ENCODE results near the gene DGKH. TPM values are rescaled to one million over a fixed set of nuclear protein-coding genes. Genes with fewer than 3 reads are reported as not detected.

Gene DGKH
- total and polyA plus RNA-seq, 10 of the 15 experiments (the other 5 are each of a cell fraction or from before 2014, with no cell fraction given) = 1.3 to 15.2 (median 7.3) TPM

DNA sequence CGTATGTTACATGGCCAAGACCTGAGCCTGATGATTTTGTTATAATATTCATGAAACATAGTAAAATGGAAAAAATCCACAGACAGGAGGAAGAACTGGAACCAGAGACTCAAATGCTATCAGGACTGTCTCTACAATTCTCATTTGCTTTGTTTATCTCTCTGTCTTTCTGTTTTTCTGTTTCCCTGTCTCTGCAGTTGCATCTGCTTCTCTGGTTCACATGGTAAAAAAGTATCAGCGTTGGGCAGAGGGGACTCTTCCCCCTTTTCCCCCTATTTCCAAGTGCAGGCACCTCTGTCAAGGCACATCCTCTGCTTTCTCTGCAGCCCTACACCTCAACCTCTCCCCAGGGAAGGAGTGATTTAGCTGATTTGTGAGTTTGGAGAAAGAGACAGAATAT lies 46.4 kb upstream of the DGKH start:
- Histone ChIP-seq H3K4me2 (ENCODE audit: control insufficient read depth, insufficient read depth) (no peak overlapping the region), H3K36me3 (ENCODE audit: control insufficient read depth in 2 of 2, insufficient read depth in 2 of 2, low read length in 1 of 2) (no peaks in the 10 kb centered on the region), H3K4me1 (ENCODE audit: control insufficient read depth, insufficient read depth, low read length) (no peaks in the 10 kb centered on the region), H3K9me3 (replicated peaks; ENCODE audit: control insufficient read depth, insufficient read depth, low read length) (no peaks in the 10 kb centered on the region; the same call in 2 of the 3 replicates), H4K20me1 (ENCODE audit: control insufficient read depth, insufficient read depth) (no peaks in the 10 kb centered on the region), H3K9ac (ENCODE audit: control insufficient read depth, insufficient read depth, low read length) (no peak overlapping the region), H2AFZ (ENCODE audit: control insufficient read depth, low read depth, low read length) (no peak overlapping the region), H3K27ac (ENCODE audit: control insufficient read depth, insufficient read depth) (no peak overlapping the region), H3K27me3 (replicated peaks in 1 of 2; ENCODE audit: control insufficient read depth in 2 of 2, insufficient read depth in 2 of 2, low read length in 1 of 2) (no peaks in the 10 kb centered on the region; a peak in 2 of 4 replicates), H3K79me2 (ENCODE audit: control insufficient read depth, insufficient read depth, low read length) (no peaks in the 10 kb centered on the region), H3K4me3 (no peak overlapping the region)
- no peak for ATAC-seq
- intact Hi-C loops (cut with micrococcal nuclease; ENCODE audit: unreplicated experiment) = no loop called here
- ChIA-PET CTCF (no interaction called here), POLR2A (no interaction called here), SMC1A (ENCODE audit: uncharacterized antibody, unreplicated experiment) (interaction anchor here (2.1 kb wide), 1 partner anchor 11 kb away, joined by 6 read pairs; no protein-coding TSS in a partner anchor), RAD21 (ENCODE audit: unreplicated experiment) (no interaction called here)
- in situ Hi-C loops (cut with MboI) = no loop called here
- TF ChIP-seq ASH2L (IDR thresholded peaks at IDR 0.05; ENCODE audit: borderline replicate concordance, low read depth) = no peak
- no peak for TF ChIP-seq CBFB (IDR thresholded peaks at IDR 0.05; ENCODE audit: low read depth)
- no peak for TF ChIP-seq FOS (IDR thresholded peaks at IDR 0.05; ENCODE audit: borderline replicate concordance, extremely low read depth, insufficient read length)
- TF ChIP-seq, protein P1, sequence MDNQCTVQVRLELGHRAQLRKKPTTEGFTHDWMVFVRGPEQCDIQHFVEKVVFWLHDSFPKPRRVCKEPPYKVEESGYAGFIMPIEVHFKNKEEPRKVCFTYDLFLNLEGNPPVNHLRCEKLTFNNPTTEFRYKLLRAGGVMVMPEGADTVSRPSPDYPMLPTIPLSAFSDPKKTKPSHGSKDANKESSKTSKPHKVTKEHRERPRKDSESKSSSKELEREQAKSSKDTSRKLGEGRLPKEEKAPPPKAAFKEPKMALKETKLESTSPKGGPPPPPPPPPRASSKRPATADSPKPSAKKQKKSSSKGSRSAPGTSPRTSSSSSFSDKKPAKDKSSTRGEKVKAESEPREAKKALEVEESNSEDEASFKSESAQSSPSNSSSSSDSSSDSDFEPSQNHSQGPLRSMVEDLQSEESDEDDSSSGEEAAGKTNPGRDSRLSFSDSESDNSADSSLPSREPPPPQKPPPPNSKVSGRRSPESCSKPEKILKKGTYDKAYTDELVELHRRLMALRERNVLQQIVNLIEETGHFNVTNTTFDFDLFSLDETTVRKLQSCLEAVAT (IDR thresholded peaks at IDR 0.05) = no peak
- TF ChIP-seq HCFC1 (IDR thresholded peaks at IDR 0.05; ENCODE audit: low read length) = no peak
- TF ChIP-seq YBX1 (IDR thresholded peaks at IDR 0.05) = no peak
- TF ChIP-seq IRF4 (IDR thresholded peaks at IDR 0.05; ENCODE audit: low read depth, low read length) = no peak
- TF ChIP-seq EP300 (IDR thresholded peaks at IDR 0.05; ENCODE audit: borderline replicate concordance in 1 of 2, control insufficient read depth in 1 of 2, low read depth in 2 of 2, low read length in 2 of 2) = no peak
- no peak for TF ChIP-seq POLR2A (IDR thresholded peaks at IDR 0.05; ENCODE audit: low read depth, low read length)
- no peak for DNase-seq (ENCODE audit: low read depth, low spot score)
- FAIRE-seq = no peak
- WGBS (ENCODE audit: insufficient coverage, insufficient replicate concordance, low lambda C conversion rate, missing lambda C conversion rate) = 63% methylated on average over 2 of the region's 2 CpGs
- no TSS peak for BruUV-seq (replicated peaks)
